Left kidney (tissue), 2 donors: Measurements from ENCODE around the gene ALK. TPM values are rescaled to one million over a fixed set of nuclear protein-coding genes. Genes with fewer than 3 reads are reported as not detected.

ENCODE experiments used
- DNase-seq: peaks from one replicate; pipeline ENCODE4 v3.0.0-alpha.2; 2013
- polyA plus RNA-seq: library from polyadenylated mRNA; unstranded; fragments of 120-200 nt; gene quantifications from one replicate; pipeline ENCODE4 v1.2.1, GENCODE V29; 2013; ENCODE audit not compliant: insufficient read length

ALK gene
- polyA plus RNA-seq, 1 donor: 0.55 TPM

DNA sequence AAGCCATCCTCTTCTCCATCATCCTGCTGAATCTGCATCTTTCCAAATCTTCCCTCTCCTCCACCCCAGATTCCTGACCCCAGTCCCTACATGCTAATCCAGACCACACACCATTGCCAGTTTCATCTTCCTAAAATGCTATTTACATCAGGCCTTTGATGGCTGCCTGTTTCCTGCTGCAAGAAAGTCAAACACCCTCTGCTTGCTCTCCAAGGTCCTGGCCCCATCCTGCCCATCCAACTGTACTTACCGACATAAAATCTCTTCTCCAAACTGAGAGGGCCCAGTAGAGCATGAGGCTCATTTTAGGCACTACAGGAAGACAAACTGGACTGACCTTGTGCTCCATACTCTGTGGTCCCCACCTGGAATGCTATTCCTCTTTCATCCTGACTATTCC, 19.0 kb downstream of the ALK start:
- no peak for DNase-seq

DNA sequence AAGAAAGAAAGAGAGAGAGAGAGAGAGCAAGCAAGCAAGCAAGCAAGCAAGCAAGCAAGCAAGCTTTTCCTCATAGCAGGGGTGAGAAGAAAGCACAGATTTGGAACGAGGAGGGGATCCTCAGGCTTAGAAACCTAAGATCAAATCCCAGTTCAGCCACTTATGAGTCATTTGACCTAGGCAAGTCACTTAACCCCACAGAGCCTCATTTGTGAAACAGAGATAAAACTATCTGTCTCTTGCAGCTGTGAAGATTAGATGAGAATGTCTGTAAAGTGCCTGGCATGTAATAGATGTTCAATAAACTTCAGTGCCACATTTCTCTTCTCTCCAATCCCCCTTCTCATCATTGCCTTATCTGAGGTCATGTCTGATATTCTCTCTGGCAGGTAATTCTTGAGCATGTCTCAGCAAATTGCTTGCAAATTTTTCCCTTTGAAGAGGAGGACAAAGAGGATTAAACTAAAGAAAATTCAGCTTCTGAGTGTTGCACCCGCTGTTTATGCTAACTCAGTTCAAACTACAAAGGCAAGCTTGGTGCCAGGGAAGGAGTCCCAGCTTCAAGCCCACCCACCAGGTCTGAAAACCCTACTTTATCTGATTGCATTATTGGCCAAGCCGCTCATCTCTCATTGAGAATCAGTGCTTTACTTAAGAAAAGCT, 20.3 kb downstream of the ALK start:
- DNase-seq: no peak

DNA sequence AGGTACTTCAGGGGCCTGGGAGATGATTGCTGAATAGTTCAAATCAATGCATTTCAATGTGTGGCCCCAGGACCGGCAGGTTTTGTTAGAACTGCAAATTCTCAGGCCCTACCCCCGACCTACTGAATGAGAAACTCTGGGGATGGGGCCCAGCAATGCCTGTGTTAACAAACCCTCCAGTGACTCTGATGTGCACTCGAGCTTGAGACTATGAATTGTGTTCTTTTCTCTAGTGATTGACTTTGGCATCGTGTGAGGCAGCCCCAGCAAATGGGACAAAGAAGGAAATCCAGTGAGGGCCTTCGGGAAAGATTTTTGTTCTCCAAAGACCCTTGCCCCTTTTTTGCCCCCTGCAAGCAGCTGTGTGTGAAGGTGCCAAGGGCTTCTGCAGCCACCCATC, 22.4 kb downstream of the ALK start:
- no peak for DNase-seq

DNA sequence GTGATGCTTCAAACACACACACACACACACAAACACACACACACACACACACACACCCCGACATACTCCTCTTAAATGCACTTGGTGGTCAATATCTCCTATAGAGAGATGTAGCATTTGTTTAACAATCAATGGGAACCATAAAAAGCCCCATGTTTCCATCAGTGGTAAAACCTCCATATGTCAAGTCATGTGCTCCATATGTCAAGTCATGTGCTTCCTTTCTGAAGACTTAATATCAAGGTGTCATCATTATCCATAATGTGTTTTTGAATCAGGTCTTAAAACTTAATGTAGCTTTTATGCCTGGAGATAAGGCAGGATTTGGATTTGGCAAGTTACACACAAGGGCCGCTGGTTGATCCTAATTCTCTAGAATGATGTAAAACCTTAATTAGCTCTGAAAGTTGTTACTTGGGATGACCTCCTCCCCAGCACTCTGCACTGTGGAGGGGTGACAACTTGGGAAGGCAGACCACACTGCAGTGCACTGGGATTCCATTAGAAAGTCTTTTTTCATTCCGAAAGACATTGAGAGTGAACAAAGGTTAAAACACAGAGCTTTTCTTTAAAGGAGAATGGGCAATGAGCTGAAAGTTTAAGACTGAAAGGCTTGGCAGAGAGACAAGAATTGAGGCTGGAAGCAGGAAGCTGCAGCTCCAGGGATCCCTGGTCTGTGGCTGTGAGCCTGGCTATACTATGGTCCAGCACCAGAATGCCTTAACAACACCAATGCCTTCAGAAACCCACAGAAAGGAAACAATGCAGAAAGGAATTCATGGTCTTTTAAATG, 26.4 kb downstream of the ALK start:
- no peak for DNase-seq

DNA sequence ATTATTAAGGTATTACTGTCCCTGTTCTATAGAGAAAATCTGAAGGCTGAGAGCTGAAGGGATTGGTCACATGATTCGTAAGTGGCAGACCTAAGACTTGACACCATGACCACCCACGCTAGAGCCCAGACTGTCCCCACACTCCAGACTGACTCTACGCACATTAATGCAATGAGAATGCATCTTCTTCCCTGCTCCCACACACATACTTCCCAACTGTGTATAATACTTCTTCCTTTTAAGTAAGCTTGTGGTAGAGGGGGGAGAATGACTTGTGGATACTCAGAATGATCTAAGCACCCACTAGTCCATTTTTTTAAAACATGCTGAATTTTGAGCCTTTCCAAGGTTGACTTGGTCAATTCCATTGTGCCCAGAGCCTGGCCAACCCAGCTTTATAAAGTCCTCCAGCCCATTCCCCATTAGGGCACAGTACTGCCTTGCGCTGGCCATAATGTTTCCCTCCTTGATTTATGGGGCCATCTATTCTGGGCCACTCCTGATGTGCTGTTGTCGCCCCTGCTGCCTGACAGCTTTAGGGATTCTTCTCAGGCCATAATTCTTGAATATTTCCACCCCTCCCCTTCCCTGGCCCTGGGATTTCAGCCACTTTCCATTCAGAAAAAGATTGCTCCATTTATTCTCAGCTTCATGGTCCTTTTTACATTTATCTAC, 28.7 kb downstream of the ALK start:
- DNase-seq: no peak

DNA sequence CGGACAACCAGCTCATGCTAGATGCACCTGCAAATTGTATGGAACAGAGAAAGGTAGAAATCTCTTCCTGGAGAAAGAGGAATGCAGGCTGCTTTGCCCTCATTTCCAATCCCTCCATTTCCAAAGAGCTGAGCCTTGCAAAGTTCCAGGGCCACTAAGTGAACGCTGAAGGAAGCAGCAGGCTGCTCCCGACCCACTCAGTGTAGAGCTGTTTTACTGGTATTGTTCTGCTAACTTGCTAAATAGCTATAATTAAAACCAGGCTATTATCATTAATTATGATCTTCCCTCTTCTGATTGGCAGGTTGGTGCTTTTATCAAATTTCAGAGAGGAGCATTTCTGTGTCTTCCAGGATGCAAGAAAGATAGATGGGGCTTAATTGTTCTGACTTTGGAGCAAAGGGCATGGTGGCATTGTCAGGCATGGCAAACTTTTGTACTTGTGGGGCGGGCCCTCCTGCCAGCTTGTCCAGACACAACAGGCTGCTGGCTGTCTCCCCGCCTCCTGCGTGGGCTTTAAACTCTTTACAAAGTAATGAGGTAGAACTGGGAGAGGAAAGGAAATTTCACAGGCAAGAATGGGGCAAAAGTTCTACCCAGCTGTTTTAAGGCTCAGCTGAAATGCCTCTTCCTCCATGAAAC, 40.2 kb downstream of the ALK start:
- no peak for DNase-seq

DNA sequence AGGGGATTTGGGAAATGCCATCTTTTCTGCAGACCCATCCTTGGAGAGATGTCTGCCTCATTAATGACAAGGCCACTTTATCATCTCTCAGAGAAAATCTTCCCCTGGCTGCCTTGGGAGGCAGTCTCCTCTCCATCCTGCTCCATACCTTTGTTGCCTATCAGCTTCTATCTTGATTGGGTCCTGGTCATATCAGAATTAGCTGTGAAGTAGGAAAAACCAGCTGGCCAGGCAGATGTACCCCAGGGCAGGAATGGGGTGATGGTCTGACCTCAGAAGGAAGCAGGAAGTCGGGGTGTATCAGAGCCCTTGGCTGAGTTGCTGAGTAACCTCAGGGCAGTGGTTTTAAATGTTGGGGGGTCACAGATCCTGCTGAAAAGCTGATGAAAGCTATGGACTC, 41.3 kb downstream of the ALK start:
- no peak for DNase-seq

DNA sequence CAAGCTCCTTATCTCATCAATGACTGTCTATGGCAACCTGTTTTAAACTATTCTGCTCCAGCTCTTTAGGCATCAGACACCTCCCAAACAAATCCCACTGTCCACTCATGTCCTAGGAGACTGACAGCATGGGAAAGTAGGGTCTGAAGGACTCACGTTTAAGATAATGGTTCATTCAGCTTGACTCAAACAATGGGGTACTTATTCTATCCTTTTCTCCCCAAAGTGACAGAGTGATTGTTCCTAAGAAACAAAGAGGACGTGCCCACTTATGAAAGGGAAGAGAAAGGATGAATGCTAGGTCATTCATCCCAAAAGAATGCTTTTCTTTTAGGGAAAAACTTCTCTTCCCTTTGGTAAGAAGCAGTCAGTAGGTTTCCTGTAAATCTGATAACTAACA, 41.9 kb downstream of the ALK start:
- DNase-seq: no peak

DNA sequence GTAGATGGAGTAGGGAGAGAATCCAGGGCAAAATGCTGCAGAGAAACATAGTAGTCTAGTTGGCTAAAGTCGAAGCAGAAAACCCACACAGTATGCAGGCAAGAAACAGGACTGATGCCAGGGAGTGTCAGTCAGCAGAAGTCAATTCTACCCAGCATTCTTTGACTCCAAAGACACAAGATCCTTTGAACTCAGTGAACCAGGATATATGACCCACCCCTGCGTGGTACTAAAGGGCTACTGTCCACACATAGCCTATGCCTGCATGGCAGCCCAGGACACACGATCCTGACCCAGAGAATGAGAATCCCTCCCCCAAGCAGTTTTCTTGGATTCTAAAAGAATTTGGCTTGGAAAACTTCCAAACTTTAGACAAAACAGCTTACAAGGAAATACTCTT, 42.5 kb downstream of the ALK start:
- DNase-seq: peak; percentile 7

DNA sequence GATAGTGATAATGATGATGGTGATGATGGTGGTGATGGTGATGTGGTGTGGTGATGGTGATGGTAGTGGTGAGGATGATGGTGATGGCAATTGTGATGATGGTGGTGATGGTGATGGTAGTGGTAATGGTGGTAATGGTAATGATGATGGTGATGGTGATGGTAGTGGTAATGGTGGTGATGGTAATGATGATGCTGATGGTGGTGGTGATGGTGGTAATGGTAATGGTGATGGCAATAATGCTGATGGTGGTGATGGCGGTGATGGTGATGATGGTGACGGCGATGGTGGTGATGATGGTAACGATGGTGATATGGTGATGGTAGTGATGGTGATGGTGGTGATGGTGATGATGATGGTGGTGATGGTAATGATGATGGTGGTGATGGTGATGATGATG, 45.0 kb downstream of the ALK start:
- no peak for DNase-seq

DNA sequence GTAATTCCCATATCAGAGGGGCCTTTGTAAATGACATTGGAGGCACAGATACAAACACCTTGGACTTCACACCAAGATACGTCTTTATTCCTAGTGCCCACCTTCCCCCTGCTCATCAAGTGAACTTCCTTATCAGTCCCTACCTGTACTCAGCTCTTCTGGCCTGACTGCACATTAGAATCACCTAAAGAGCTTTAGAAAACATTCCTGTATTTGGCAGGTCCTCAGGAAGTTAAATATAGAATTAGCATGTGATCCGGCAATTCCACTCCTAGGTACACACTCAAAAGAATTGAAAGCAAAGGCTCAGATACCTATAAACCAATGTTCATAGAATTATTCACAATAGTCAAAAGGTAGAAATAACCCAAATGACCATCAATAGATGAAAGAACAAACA, 46.6 kb downstream of the ALK start:
- DNase-seq: no peak

DNA sequence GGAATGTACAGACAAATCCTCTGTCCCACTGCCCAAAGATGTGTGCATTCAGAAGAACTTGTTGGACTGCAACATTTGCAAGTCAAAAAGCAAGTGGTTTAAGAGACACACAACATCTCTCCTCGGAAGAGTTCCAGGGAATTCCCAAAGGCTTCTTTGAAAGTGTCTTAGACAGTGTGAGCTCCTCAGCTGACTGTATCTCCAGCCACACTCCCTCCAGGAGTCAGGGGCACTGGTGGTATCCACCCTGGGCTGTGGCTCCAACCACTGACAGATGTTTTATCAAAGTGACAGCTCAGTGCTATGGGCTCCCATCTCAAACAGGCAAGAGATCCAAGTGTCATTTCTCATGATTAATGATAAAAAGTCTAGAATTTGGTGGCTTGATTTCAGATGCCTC, 48.5 kb downstream of the ALK start:
- no peak for DNase-seq

DNA sequence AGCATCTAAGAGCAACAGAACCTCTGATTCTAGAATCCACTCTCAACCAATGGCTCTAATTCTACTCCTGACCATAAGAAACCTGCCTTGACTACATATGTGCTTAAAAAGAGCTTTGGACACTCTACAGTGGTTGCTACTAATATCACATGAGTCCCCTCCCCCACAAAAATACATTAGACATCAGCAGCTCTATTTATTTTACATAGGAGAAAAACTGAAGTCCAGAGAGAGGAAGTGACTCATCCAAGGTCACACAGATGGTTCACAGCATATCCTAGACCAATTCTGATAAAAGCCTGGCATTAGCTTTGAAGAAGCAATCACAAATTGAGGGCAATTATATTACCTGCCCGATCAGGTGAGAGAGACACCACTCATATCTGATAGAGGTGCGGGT, 49.8 kb downstream of the ALK start:
- DNase-seq: no peak

DNA sequence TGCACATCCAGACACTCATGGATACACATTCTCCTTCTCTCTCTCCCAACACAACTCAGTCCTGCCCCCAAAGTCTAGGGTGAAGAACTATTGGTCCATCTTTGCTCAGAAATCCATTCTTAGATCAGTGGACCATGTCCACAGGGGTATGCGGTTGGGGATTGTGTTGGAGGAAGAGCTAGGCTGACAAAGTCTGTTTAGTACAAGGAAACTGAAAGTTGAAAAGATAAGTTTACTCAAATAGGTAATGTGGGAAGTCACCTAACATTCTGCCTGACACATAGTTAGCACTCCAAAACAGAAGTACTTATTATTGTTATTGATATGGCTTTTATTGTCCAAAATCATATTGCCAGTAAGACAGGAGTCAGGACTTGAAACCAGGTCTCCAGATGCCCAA, 55.9 kb downstream of the ALK start:
- DNase-seq: no peak

DNA sequence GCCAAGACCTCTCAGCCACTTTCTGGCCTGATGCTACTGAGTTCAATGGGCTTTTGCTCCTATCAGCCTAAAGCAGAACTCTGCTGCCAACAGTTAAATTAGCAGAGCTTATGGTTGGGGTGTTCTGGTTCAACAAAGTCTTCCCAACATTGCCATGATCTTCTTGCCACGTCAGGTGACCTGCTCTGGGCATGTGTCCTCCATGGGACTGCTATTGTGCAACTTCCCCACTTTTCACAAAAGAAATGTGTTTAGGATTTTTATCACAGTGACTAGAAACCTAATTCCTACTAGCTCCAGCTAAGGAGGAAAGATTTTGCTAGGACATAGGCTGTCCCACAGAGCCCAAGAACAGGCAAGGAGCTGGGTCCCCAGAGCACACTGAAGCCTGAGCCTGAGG, 56.4 kb downstream of the ALK start:
- no peak for DNase-seq

DNA sequence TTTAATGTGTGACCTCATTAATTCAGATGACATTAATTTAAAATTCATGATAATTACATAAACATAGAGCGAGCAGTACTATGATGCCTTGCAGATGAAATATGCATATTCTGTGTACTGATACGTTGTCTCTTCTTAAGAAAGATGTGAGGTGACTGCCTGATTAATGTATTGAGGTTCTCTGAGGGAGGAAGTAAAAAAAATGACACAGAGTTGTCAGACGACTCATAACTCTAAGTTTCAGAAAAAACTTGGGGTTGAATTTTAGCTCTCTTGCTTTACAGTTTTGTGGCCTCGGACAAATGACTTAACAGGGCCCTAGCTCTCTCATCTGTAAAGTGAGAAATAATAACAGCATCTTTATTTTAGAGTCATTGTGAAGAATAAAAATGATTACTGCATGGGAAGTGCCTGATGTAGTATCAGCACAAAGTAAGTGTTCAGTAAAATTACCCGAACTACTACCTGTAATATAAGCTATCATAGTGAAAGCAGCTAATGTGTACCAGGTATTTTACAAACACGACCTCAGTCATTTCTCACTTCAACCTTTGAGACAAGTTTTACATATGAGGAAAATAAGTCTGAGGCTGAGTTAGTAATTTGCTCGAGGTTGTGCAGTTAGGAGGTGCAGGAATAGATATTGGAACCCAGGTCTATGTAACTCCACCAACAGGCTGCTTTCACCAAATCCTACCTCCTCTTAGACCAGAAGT, 65.3 kb downstream of the ALK start:
- no peak for DNase-seq

DNA sequence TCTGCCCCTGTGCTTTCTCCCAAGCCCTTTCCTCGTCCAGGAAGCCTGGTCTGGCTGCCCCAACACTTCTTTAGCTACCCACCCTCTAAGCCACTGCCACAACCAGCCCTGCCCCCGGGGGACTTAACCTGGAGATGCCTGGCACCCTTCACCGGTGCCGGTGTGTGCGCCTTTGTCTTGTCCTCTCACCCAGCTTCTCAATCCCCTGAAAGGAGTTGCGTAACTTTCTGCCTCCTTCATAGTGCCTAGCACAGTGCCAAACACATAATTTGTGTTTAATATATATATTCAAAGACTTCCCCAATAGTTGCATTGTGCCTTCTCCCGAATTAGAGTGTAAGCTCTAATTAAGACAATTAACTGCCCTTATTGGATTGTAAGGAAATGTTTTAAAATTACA, 70.6 kb downstream of the ALK start:
- DNase-seq: no peak

DNA sequence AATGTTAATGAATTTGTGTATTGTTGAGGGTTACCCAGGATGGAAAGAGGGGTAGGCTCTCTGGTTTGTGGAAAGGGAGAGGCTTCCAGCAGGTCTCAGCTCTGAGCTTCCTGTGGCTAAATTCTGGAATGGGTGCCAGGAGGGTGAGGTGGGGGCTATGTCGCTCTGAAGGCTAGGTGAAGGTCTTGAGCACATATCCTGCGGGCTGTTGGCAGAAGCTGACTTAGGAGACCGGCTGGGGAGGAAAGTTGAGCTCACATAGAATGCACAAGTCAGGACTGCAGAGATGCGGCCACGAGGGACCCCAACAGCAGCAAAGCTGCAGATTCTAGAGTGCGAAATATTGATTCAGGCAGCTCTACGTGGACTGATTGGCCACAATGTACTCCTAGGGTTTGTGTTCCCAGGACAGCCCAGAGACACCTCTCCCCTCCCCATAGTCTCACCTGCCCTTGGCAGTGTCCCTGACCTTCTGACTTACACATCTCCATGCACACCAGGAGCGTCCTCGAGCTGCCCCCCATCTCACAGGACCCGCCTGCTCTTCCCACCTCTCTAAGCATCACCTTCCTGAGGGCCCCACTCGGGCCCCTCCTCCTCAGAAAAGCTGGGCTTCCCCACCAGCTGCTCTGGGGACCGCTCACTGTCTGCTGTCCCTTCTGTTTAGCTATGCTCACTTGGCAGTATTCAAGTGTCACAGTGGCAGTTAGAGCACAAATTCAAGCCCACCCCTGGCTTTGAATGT, 72.6 kb downstream of the ALK start:
- DNase-seq: no peak

DNA sequence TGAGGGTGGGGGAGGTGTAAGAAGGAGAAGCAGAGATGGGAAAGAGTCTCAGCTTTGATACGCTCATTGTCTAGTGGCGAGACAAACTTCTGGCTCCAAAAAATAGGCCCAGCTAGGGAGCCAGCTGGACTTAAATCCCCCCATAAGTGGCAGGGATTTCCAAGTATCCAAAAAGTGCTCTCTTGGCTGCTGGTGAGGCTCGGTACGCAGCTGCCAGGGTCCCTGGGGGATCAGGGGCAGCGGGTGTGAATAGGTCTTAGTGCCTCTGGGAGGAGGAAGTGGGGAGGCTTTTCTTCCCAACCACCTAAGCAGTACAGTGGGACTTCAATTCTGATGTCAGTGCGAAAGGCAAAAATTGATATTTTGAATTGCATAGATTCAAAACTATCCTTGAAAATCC, 73.5 kb downstream of the ALK start:
- no peak for DNase-seq

DNA sequence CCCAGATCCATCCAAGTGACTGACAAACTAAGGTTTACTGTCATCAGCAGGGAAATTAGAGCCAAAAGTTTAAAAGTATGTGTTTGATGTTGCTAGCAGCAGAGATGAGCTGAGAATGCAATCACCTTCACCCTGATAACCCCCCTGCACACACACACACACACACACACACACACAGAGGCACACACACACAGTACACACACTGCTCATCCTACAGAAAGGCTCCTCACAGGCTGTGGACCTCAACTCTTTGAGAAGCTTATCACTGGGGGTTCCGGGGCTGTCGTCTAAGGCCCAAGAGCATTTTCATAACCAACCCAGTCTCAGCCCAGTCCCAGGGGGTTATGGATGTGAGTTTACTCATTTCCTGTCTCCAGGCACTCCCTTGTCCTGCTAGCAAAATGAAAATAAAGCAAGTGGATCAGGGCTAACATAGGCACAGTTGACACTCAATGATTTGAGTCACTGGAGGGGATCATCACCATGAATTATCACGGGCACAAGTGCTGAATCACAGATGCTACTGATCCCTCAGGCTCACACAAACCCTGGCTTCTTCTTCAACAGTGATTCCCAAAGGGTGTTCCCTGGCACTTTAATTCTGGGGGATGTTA, 76.6 kb downstream of the ALK start:
- no peak for DNase-seq

DNA sequence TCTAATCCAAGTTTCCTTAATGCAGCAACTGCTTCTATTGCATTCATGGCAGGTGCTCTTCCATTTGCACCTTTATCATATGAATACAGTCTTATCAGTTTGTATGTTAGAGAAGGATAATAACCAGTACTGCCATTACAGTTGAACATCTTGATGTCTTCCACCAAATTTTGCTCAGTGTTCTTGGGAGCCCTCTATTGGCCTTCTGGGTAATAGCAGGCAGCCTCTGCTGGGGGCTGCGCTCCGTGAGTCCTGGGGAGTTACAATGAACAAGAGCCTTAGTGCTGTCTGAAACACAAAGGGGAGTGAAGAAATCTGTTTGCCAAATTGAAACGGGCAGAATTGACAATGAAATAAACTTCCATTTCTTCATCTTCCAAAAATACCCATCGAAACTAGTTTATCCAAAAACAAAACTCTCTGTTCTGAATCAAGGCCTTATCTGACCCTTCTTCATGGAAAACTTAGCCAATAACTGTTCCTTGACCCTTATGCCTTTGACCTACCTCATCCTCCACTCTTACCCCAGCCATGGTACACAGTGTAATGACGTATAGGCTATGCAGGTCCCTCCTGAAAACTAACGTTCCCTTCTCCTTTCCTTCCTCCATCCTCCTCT, 79.9 kb downstream of the ALK start:
- DNase-seq: peak; percentile 22
